Amniotic stem cell (primary cell): Measurements from ENCODE around the gene MAPRE3.
"Not testable (repeated sequence)": the region's sequence is repeated elsewhere in the genome, so short reads cannot be mapped to it uniquely, and the experiment has no call there.

Source experiments
- DNase-seq: peaks from one replicate; lab custom pipeline; 2025; lab: John Stamatoyannopoulos, UW

MAPRE3 gene

DNA sequence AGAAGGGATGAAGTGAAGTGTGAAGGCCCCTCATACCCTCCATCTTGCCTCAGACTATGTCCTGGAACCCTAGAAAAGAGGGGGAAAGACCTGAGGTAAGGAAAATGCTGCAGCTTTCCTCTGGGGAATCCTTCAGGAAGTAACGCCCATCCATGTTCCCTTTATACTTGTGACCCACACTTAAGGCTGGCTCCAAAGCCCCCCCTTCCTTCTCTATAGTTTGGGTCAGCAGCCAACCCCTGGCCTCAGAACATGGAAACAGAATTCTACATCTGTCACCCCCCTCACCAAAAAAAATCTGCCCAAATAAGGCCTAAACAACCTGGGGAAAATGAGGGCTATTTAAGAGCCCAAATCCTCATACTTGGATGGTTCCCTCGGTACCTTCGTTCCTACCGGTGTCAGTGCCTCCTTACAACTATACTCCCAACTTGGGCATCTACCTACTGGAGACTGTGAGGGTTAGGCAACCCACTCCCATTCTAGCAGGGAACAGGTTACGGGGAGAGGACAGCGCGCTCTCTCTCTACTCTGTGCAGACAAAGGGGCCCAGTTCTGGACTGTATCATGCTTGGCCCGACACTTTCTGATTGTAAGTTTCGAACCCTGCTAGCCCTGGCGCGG is 100.3 kb downstream of the MAPRE3 start:
- DNase-seq = no peak

DNA sequence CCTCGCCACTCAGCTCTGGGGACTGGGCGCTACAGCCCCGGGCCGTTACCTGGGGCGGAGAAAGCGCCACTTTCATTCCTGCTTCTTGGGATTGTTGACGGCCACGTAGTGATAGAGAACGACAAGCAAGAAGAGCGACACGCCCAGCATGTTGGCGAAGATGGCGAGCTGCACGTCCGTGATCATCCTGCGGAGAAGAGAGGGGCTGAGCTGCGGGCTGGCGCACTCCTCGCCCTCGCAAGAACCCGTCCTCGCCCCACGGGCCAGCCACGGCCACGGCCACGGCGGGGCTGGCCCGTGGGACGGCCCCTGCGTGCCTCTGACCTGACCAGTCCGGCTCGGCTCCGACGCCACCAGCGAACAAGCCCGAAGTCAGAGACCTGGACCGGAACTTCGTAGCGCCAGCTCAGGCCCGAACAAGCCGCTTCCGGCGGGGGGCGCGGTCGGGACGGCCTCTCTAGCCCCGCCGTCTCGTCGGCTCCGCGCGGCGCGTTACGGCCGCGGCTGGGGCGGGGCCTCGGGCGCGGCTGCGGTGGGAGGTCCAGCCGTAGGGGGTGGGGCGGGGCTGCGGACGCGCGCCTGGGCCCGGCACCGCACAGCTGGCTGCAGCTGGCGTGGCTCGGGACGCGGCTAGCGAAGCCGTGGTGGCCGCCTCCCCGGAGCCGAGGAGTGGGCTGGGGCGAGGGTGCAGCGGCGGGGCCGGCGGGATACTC is 101.0 kb downstream of the MAPRE3 start, which contains the start of gene OST4:
Gene OST4, minus strand, starts transcription at position 378 of the 713 bp plus-strand sequence.
- peak; percentile 95 for DNase-seq

DNA sequence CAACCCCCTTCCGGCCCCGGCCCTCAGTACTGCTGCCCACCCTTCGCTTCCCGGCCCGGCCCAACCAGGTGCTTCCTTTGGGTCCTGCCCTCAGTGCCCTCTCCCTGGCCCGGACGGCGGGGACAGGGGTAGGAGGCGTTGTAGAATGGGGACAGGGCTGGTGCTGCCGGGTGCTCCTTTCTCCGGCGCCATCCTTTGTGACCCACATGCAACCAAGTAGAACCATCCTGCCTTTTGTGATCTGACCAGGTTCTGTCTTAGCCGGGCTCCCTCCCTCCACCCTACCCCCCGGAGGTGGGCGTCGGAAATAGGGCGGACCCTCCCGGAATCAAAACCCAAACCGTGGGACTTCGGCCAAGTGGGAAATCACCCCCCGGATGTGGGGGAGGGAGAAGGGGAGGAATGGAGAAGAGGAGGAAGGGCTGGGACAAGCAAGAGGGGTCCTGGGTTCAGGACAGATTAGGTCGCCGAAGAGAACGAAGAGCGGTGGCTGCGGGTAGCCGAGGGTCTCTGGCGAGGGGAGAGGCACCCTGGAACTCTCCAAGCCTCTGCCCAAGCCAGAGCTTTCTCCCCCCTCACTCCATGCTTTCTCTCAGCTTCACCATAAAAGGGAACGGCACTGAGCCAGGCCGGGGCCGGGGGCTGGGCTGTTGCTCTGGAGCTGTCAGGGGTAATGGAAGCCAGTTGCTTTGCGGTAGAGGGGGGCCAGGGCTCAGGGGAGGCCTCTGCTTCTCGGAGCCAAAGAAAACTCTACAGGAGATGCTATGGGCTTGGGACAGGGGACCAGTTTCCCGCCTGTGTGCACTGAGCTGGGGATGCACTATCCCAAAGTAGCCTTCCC is 101.8 kb downstream of the MAPRE3 start:
- DNase-seq = no peak

DNA sequence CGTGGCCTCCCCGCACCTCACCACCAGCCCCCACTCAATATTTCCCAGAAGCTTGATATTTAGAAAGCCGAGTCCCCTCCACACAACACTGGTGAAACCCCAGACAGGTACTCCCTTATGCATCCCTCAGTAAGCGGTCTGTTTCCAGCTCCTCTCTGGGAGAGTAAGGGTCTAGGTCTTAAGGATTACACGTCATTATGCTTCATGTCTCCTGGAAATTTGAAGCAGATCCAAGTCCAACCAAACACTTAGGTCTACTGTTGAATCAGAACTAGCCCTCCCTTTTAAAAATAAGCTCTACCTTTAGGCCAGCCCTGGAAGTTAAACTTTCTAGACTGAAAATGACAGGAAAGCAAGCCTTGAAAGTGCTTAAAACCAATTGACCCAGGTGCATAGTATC is 102.5 kb downstream of the MAPRE3 start:
- DNase-seq = no peak

DNA sequence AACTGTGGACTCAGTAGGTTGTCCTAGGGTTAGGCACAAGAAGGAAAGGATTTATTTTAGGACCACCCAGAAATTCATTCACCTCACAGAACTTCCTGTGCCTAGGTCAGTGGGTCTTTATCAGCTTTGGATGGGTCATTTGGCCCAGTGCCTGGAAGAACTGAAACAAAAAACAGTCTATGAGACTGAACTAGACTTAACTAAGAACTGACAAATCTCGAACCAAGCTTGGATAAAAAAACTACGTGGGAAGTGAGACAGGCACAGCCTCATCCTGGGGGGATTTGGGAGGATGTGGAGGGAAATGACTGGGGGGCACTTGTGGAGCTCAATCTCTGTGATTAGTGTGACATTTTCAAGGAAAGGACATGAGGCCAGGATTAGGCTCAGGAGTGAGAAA is 103.3 kb downstream of the MAPRE3 start:
- DNase-seq = no peak

DNA sequence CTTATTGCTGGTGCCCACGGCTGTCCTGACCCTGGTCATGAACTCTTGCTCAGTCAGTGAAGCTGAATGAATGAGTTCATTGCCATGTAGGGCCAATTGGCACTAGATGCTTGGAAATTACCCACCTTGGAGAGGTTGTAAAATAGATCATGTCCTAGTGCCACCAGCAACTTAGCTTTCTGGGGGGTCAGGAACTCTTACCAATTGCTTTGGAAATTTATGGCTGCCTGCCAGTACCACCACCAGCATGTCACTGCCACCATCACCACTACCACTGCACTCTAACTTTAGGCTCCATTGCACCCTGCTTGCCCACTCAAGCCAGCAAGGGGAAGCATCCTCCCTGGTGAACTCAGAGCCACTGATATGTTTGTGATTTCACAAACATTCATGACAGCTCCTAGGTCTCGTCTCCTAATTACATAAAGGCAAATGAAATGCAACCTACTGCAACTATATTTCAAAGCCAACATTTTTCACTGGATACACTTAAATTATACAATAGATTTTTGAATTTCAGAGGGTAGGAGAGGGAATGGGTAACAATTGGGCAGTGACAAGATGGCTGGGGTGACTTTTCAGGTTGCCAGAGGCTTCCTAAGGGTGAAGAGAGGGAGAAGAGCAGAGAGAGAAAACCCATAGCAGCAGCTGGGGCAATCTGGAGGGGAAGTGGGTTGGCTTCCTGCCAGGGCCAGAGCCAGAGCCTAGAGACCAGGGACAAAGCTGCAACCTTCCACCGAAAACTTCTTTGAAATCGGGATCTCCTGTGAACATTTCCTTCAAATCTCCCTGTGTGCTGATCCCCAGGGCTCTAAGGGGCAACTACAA is 104.5 kb downstream of the MAPRE3 start:
- DNase-seq = no peak

DNA sequence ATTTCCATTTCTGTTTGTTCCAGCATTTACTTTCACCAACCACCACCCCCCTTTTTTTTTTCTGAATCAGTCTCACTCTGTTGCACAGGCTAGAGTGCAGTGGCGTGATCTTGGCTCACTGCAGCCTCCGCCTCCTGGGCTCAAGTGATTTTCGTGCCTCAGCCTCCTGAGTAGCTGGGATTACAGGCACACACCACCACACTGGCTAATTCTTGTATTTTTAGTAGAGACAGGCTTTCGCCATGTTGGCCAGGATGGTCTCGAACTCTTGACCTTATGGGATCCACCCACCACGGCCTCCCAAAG is 105.1 kb downstream of the MAPRE3 start:
- not testable (repeated sequence) for DNase-seq

DNA sequence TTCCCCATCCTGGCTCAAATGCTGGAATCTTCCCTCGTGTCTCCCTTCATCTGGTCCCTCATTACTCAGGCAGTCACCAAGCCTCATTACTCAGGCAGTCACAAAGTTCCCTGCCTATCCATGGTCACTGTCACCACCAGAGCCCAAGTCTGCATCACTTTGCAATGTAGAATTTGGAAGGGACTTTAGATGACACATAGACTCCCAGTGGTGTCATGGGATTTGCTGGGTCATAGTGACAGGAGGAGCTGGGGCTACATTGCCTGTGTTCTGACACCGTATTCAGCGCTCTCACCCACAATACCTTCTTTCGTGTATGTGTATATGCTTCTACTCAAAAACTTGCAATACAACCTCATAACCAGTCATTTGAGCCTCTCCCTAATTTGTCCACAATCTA is 105.9 kb downstream of the MAPRE3 start:
- DNase-seq = no peak
